Spleen (tissue), 11 donors: Measurements from ENCODE around the gene TLK2. TPM values are rescaled to one million over a fixed set of nuclear protein-coding genes. Genes with fewer than 3 reads are reported as not detected.

ENCODE experiments used
- DNase-seq: peaks from one replicate; pipeline ENCODE4 v3.0.0-alpha.2; 2020
- H3K27ac ChIP-seq, 8 donors: fragments of 200-600 bp; sonication (generic) in 7 of 8; 1 replicate in 4 of 8; 2 replicates in 4 of 8; pipeline versions ENCODE4 v1.5.0 to v1.8.0; 2016 to 2021; ENCODE audit warnings: inconsistent platforms in 4 of 8, mild to moderate bottlenecking in 4 of 8, moderate library complexity in 1 of 8
- H3K27me3 ChIP-seq, 7 donors: fragments of 200-600 bp; sonication (generic) in 6 of 7; replicated peaks in 1 of 7; 1 replicate in 4 of 7; 2 replicates in 3 of 7; pipeline versions ENCODE4 v1.5.0 to v1.8.0; 2016 to 2021; ENCODE audit warnings: inconsistent platforms in 3 of 7, mild to moderate bottlenecking in 1 of 7
- H3K36me3 ChIP-seq, 6 donors: fragments of 200-600 bp; sonication (generic) in 5 of 6; 1 replicate in 4 of 6; 2 replicates in 2 of 6; pipeline versions ENCODE4 v1.5.0 to v1.8.0; 2016 to 2021; ENCODE audit warnings: inconsistent platforms in 2 of 6
- H3K4me1 ChIP-seq, 6 donors: fragments of 200-600 bp; sonication (generic) in 5 of 6; 1 replicate in 3 of 6; 2 replicates in 3 of 6; pipeline versions ENCODE4 v1.5.0 to v1.8.0; 2016 to 2021; ENCODE audit warnings: inconsistent platforms in 3 of 6
- H3K4me3 ChIP-seq, 8 donors: fragments of 200-600 bp; sonication (generic) in 7 of 8; 1 replicate in 4 of 8; 2 replicates in 4 of 8; pipeline versions ENCODE4 v1.5.0 to v1.8.0; 2016 to 2021; ENCODE audit warnings: inconsistent platforms in 4 of 8, mild to moderate bottlenecking in 4 of 8, moderate library complexity in 2 of 8
- H3K9me3 ChIP-seq, 8 donors: fragments of 200-600 bp; sonication (generic) in 7 of 8; 1 replicate in 4 of 8; 2 replicates in 4 of 8; pipeline versions ENCODE4 v1.5.0 to v1.8.0; 2016 to 2021; ENCODE audit warnings: inconsistent platforms in 4 of 8
- POLR2A ChIP-seq, 3 donors: fragments of 450-650 bp; IDR thresholded peaks; one replicate each; pipeline ENCODE4 v1.5.1; 2017; ENCODE audit warnings: antibody characterized with exemption in 3 of 3, mild to moderate bottlenecking in 1 of 3
- POLR2AphosphoS5 ChIP-seq, 3 donors: sonication (generic); formaldehyde crosslinking; IDR thresholded peaks; one replicate each; pipeline ENCODE4 v1.5.1; 2017; ENCODE audit warnings: antibody characterized with exemption in 3 of 3
- WGBS, 5 donors: extraction: QIAGEN DNeasy Blood & Tissue Kit in 3 of 5; methylation state at CpG; one replicate each; pipeline versions ENCODE4 v1.1.5 to v1.1.7; 2013 to 2018; 5-methylcytosine and 5-hydroxymethylcytosine counted together
- intact Hi-C: fragments of 100-400 bp; cut with DNase I; formaldehyde crosslinking; loops from one replicate; pipeline ENCODE4 v1.15.0; 2023; ENCODE audit warnings: low total_unique reads
- polyA plus RNA-seq, 3 donors: library from polyadenylated mRNA; stranded (reverse); fragments of 200-250 nt; gene quantifications; one replicate each; pipeline ENCODE4 v1.2.1, GENCODE V29; 2013
- total RNA-seq, 7 donors: library from RNA; depleted of rRNA in 3 of 7; stranded (reverse); fragments of >200 nt in 3 of 7; fragmentation: NEBNext Ultra II Directional in 4 of 7; extraction: Animal tissue kit (Norgen Biotek cat#: 25700) in 4 of 7; gene quantifications; one replicate each; pipeline versions ENCODE4 v1.1.0 to v1.2.1, GENCODE V29; 2016 to 2021
- TF ChIP-seq, protein P1 (sequence below), 11 experiments: fragments of 200-600 bp in 7 of 11; fragments of 450-650 bp in 4 of 11; sonication (generic) in 4 of 11; IDR thresholded peaks in 8 of 11; conservative IDR thresholded peaks in 3 of 11; 1 replicate in 7 of 11; 2 replicates in 4 of 11; pipeline versions ENCODE4 v1.4.0 to v1.8.0; 2016 to 2021; ENCODE audit warnings: antibody characterized with exemption in 11 of 11, inconsistent platforms in 4 of 11, mild to moderate bottlenecking in 1 of 11
- donor health status: healthy with polysubstance abuse.
- donor health status: DM: no; HTN: no; CAD: no; lungs with moderate emphysema.
- donor health status: DM: no; HTN: no; CAD: no.
- donor health status: Bipolar disorder and iron deficiency.
- donor health status: healthy.
- donor health status: DM: no; HTN: no; CAD: no.
- donor health status: DM: yes; HTN: yes; CAD: no.

TLK2 gene
- total and polyA plus RNA-seq, 10 donors, result 11.3 to 76.3 (median 48.3) TPM

DNA sequence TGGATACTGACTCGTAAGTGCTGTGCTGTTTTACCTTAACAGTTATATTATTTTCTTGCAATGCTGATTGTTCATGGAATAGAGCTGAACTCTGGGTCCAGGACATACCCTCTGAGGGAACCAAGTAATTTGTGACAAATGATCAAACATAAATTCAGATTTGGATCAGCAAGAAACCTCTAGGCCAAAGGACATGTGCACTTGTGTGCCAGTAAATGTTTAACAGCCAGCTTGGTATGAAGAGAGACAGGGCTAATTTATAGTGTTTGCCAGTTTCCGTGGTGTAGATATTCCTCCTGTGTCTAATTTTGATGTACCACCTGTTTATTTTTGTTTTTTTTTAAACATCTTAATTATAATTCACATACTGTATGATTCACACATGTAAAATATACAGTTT, 118.0 kb downstream of the TLK2 start:
- TF ChIP-seq POLR2AphosphoS5 (IDR thresholded peaks at IDR 0.05), result no peak
- TF ChIP-seq, protein P1, sequence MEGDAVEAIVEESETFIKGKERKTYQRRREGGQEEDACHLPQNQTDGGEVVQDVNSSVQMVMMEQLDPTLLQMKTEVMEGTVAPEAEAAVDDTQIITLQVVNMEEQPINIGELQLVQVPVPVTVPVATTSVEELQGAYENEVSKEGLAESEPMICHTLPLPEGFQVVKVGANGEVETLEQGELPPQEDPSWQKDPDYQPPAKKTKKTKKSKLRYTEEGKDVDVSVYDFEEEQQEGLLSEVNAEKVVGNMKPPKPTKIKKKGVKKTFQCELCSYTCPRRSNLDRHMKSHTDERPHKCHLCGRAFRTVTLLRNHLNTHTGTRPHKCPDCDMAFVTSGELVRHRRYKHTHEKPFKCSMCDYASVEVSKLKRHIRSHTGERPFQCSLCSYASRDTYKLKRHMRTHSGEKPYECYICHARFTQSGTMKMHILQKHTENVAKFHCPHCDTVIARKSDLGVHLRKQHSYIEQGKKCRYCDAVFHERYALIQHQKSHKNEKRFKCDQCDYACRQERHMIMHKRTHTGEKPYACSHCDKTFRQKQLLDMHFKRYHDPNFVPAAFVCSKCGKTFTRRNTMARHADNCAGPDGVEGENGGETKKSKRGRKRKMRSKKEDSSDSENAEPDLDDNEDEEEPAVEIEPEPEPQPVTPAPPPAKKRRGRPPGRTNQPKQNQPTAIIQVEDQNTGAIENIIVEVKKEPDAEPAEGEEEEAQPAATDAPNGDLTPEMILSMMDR (IDR thresholded peaks at IDR 0.05 in 8 of 11, conservative IDR thresholded peaks at IDR 0.05 in 3 of 11), result no peak
- no peak for TF ChIP-seq POLR2A (IDR thresholded peaks at IDR 0.05)
- intact Hi-C loops, result no loop called here
- WGBS, 5 donors, result 96 to 98% (median 97%) methylated on average over 2 of the region's 2 CpGs
- H3K9me3 ChIP-seq, result peaks cover 0 to 3% (median 0%) of the 10 kb centered on the region in 8 donors
- H3K36me3 ChIP-seq, result peaks cover 2 to 100% (median 62%) of the 10 kb centered on the region in 6 donors
- H3K4me1 ChIP-seq, result no peaks in the 10 kb centered on the region
- DNase-seq, result no peak
- H3K27ac ChIP-seq, result no peak overlapping the region
- H3K27me3 ChIP-seq, result no peaks in the 10 kb centered on the region
- H3K4me3 ChIP-seq, result no peak overlapping the region

DNA sequence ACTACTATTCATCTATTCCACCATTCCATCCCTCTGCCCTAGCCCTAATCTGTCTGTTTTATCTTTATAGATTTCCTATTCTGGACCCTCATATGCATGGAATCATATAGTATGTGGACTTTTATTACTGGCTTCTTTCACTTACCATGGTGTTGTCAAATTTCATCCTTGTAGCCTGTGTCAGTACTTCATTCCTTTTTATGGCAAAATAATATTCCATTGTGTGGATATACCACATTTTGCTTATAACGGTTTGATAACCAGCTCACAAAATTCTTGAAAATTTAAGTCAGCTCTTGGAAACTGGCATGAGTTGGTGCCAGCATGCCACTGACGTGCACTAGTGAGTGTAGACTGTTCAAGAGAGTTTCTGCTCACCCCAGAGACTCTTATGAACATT, 118.5 kb downstream of the TLK2 start:
- Histone ChIP-seq H3K4me3 (no peak overlapping the region), H3K4me1 (no peaks in the 10 kb centered on the region), H3K36me3 (peaks cover 2 to 100% (median 66%) of the 10 kb centered on the region in 6 donors), H3K27ac (no peak overlapping the region), H3K27me3 (no peaks in the 10 kb centered on the region), H3K9me3 (peaks cover 0 to 3% (median 0%) of the 10 kb centered on the region in 8 donors)
- 94 to 100% (median 97%) methylated on average over 2 of the region's 2 CpGs for WGBS, 5 donors
- DNase-seq, result no peak
- TF ChIP-seq POLR2A (IDR thresholded peaks at IDR 0.05) (no peak), POLR2AphosphoS5 (IDR thresholded peaks at IDR 0.05) (no peak)
- TF ChIP-seq, protein P1 (IDR thresholded peaks at IDR 0.05 in 8 of 11, conservative IDR thresholded peaks at IDR 0.05 in 3 of 11), result no peak
- intact Hi-C loops, result no loop called here

DNA sequence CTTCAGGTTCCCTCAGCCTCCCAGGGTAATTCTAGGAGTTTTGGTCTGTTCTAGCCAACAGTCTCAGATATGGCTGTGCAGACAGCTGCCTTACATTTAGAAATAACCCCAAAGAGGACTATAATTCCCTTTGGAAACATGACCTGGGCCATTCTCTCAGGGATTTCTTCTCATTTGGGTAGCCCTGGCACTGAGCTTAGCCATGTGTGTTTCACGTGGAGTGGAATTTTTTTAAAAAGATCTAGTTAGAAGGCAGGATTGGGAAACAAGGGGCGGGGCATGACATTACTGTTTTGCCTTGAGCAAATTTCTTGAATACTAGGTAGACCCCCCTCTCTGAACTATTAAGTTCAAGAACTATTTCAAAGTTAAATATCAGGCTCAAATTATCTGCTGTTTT, 119.3 kb downstream of the TLK2 start:
- H3K4me3 ChIP-seq, result no peak overlapping the region
- 67 to 88% (median 75%) methylated on average over 2 of the region's 2 CpGs for WGBS, 5 donors
- peaks cover 0 to 3% (median 0%) of the 10 kb centered on the region in 8 donors for H3K9me3 ChIP-seq
- no peaks in the 10 kb centered on the region for H3K4me1 ChIP-seq
- DNase-seq, result no peak
- H3K27me3 ChIP-seq, result no peaks in the 10 kb centered on the region
- intact Hi-C loops, result no loop called here
- TF ChIP-seq POLR2A (IDR thresholded peaks at IDR 0.05) (no peak), POLR2AphosphoS5 (IDR thresholded peaks at IDR 0.05) (no peak)
- TF ChIP-seq, protein P1 (IDR thresholded peaks at IDR 0.05 in 8 of 11, conservative IDR thresholded peaks at IDR 0.05 in 3 of 11), result no peak
- peaks cover 2 to 100% (median 73%) of the 10 kb centered on the region in 6 donors for H3K36me3 ChIP-seq
- H3K27ac ChIP-seq, result no peak overlapping the region

DNA sequence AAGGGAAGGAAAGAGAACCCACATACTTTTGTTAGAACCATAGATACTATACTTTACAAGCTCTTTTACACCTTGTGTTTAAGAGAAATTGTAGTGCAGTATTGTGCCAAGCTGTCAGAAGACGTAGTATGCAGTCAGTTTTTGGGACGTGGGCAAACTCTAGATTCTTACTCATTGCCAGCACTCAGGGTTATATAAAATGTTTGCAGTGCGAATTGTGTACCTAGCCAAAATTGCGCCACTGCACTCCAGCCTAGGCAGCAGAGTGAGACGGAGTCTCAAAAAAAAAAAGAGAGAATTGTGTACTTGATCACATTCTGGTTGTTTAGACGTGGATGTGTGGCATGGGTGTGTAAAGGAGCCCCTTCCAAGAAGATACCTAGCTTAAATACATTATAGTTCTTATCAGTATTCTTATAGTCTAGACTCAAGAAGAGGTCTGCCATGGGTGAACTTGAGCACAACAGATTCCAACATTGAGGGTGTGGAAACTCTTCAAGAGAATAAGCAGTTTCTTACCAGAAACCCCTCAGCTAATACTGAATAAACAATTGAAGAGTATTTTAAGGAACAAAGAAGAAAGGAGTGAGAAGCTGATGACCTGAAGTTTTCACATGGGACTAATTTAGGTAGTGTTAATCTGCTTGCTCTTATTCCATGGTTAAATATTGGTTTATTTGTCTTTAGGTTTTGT, 121.5 kb downstream of the TLK2 start:
- peaks cover 2 to 100% (median 72%) of the 10 kb centered on the region in 6 donors for H3K36me3 ChIP-seq
- H3K27me3 ChIP-seq, result no peaks in the 10 kb centered on the region
- H3K4me3 ChIP-seq, result no peak overlapping the region
- H3K27ac ChIP-seq, result no peak overlapping the region
- no peaks in the 10 kb centered on the region for H3K4me1 ChIP-seq
- H3K9me3 ChIP-seq, result peaks cover 0 to 3% (median 0%) of the 10 kb centered on the region in 8 donors
- no peak for DNase-seq
- WGBS, 5 donors, result 92 to 97% (median 94%) methylated on average over 6 of the region's 6 CpGs
- intact Hi-C loops, result no loop called here
- TF ChIP-seq, protein P1 (IDR thresholded peaks at IDR 0.05 in 8 of 11, conservative IDR thresholded peaks at IDR 0.05 in 3 of 11), result no peak
- no peak for TF ChIP-seq POLR2AphosphoS5 (IDR thresholded peaks at IDR 0.05)
- TF ChIP-seq POLR2A (IDR thresholded peaks at IDR 0.05), result no peak
